D721Med (cell line): ENCODE measurements around the gene FBXO46.

ENCODE experiments used
- DNase-seq: peaks from one replicate; pipeline ENCODE4 v3.0.0; 2011; ENCODE audit warnings: low spot score; ENCODE audit not compliant: insufficient read length
- FAIRE-seq: peaks from 2 replicates; lab custom pipeline; 2011; peaks lifted over from hg19 to GRCh38; lab: Jason Lieb, UNC
- TF ChIP-seq, protein P1 (sequence below): IDR thresholded peaks from 2 replicates; pipeline ENCODE4 v1.5.1; 2012; ENCODE audit warnings: mild to moderate bottlenecking, control low read depth; ENCODE audit not compliant: insufficient read depth; ENCODE audit errors: missing control alignments

The FBXO46 gene

DNA sequence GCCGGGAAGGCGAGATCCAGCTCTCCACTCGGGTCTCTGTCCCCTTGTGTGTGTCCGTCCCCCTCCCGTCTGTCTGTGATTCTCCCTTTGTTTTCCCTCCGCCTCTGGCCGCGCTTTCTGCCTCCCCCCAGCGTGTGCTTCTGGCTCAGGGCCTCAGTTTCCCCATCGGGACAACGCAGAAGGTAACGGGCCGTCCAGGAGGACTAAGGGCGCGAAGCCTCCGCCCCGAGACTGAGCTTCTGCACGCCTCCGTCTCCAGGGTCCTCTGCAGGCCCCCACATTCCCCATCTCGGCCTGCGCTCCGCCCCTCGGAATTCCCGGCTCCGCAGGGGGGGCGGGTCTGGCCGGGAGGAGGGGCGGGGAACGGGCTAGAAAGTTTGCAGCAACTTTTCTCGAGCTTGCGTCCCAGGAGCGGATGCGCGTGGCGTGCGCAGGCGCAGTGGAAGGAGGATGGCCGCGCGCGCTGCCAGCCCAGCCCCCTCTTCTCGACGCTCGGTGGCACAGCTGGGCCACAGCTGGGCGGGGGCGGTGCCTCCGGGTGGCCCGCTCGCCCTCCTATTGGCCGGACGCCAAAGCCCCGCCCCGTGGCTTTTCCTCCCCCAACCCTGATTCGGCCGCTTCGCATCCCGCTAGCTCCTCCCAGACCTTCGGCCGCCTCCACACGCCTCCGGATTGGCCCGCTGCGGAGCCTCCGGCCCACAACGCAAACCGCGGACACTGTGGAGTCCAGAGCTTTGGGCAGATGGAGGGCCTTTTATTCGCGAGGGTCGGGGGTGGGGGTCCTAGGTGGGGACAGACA lies 38.5 kb upstream of the FBXO46 start, which contains the start of gene SIX5:
Gene SIX5, minus strand, starts transcription at position 269 of the 799 bp plus-strand sequence. CDS start 408 bp downstream, outside the sequence.
- FAIRE-seq (no peak), DNase-seq (peak; percentile 93)
- TF ChIP-seq, protein P1, sequence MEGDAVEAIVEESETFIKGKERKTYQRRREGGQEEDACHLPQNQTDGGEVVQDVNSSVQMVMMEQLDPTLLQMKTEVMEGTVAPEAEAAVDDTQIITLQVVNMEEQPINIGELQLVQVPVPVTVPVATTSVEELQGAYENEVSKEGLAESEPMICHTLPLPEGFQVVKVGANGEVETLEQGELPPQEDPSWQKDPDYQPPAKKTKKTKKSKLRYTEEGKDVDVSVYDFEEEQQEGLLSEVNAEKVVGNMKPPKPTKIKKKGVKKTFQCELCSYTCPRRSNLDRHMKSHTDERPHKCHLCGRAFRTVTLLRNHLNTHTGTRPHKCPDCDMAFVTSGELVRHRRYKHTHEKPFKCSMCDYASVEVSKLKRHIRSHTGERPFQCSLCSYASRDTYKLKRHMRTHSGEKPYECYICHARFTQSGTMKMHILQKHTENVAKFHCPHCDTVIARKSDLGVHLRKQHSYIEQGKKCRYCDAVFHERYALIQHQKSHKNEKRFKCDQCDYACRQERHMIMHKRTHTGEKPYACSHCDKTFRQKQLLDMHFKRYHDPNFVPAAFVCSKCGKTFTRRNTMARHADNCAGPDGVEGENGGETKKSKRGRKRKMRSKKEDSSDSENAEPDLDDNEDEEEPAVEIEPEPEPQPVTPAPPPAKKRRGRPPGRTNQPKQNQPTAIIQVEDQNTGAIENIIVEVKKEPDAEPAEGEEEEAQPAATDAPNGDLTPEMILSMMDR = no peak

DNA sequence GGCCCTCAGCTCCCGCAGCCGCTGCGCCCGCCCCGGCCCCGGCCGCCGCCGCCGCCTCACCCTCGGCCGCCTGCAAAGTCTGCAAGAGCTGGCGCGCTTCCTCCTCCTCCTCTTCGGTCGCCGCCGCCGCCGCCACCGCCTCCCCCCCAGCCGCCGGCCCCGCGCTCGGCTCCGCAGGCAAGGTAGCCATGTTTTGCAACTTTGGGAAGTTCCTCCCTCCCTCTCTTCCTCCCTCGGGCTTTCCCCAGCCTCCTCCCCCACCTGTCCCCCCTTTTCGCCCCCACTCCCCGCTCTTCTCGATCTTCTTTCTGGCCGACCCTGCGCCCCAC lies 37.9 kb upstream of the FBXO46 start:
- TF ChIP-seq, protein P1 = no peak
- FAIRE-seq (no peak), DNase-seq (no peak)

DNA sequence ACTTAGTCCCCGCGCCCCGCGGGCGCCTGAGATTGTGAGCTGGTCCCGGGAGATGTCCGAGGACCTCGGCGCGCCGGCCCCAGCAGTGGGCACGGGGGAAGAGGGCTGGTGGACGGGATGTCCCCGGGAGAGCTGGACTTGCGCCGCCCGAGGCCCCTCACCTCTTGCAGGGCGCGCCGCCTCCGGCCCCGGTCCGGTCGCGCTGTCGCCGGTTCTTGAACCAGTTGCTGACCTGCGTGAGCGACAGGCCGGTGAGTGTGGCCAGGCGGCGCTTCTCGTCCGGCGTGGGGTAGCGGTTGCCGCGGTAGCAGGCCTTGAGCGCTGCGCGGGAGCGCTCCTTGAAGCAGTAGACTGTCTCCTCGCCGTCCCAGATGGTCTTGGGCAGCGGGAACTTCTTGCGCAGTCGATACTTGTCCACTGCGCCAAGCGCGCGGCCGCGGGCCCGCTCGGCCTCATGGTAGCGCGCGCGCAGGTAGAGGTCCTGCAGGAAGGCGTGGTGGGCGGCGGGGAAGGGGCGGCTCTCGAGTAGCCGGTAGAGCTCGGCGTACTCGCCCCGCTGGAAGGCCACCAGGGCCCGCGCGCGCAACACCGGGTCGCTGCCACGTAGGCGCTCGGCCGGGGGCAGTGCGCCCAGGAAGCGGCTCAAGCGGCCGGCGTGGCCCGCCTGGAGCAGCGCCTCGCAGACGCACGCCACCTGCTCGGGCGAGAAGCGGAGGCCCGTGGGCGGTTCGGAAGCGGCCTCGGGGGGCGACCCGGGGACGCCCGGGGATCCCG lies 37.4 kb upstream of the FBXO46 start:
- FAIRE-seq = no peak

DNA sequence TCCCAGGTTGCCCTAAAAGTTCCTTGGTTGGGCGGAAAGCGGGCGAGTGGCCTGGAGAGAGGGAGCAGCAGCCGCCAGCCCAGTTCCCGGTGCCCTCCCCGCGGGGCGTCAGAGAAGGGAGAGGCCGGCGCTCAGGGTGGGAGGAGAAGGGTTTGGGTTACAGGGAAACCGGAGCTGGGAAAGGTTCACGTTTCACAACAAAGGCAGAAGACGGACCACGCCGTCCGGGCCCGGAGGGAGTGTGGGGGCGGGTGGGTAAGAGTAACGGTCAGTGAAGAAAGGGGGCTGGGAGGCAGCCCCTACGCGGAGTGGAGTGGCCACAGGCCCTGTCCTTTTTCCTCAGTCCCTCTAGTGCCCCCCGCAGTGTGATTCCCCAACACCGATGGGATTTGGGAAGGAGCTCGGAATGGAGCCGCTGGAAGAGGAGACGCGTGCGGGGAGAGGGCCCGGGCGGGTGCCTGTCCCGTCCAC lies 36.7 kb upstream of the FBXO46 start:
- FAIRE-seq = no peak
- no peak for DNase-seq
- TF ChIP-seq, protein P1 = no peak

More for the DNA sequence above, 37.4 kb upstream of the FBXO46 start:
- TF ChIP-seq, protein P1 = no peak
- no peak for DNase-seq

DNA sequence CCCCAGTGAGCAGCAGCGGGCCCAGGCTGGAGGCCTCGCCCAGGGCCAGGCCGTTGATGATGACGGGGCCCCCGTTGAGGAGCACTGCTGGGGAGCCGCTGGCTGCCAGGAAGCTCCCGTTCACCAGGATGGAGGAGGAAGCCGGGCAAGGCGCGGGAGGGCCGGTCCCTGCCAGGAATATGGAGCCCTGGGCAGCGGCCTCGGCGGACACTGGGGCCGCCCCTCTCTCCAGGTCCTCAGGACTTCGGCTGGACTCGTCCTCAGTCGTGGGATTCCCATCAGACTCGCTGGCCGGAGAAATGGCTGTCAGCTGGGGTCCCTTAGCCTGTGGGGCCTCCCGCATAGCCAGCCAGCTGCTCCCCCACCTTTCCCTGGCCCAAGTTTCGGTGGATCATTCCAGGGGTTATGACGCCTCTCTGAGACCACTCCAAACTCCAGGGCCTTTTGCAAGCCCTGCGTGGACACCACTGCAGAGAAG lies 36.2 kb upstream of the FBXO46 start:
- DNase-seq (no peak), FAIRE-seq (no peak)
- TF ChIP-seq, protein P1 = no peak

DNA sequence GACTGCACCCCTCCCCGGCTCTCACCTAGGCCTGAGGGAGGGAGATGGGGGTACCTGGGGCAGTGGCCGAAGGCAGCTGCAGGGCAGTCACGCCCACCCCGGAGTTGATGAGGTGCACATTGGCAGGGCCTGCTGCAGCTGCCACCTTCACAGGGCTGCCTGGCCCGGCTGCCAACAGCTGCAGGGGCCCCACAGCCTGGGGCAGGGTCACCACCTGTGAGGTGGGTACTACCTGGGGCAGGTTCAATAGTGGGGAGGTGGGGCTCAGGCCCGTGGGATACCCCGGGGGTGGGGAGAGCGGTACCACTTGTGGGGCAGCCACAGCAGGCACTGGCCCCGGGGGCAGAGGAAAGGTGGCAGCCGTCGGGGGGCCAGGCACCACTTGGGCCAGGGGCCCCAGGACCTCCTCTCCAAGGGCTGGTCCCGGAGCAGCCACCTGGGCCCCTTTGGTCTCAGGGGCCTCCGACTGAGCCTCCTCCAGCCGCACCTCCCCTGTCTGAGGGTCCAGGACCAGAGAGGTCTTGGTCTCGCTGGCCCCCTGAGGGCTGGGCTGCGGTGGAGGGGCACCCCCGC lies 35.7 kb upstream of the FBXO46 start:
- no peak for FAIRE-seq
- no peak for DNase-seq
- TF ChIP-seq, protein P1 = no peak
